Adrenal gland (tissue), 5 donors: Measurements from ENCODE around the gene TMEM250.

ENCODE experiments used
- POLR2A ChIP-seq, 2 donors: fragments of 450-650 bp; IDR thresholded peaks; one replicate each; pipeline ENCODE4 v1.6.1; 2017; ENCODE audit warnings: antibody characterized with exemption in 2 of 2, mild to moderate bottlenecking in 2 of 2, moderate library complexity in 1 of 2
- TF ChIP-seq, protein P1 (sequence below), 6 experiments: fragments of 450-650 bp in 4 of 6; fragments of 200-600 bp in 2 of 6; sonication (generic) in 1 of 6; IDR thresholded peaks; 1 replicate in 5 of 6; 2 replicates in 1 of 6; pipeline versions ENCODE4 v1.5.1 to v1.8.0; 2016 to 2021; ENCODE audit warnings: antibody characterized with exemption in 6 of 6, mild to moderate bottlenecking in 2 of 6, moderate library complexity in 1 of 6
- donor health status: DM: no; HTN: no; CAD: no.

DNA sequence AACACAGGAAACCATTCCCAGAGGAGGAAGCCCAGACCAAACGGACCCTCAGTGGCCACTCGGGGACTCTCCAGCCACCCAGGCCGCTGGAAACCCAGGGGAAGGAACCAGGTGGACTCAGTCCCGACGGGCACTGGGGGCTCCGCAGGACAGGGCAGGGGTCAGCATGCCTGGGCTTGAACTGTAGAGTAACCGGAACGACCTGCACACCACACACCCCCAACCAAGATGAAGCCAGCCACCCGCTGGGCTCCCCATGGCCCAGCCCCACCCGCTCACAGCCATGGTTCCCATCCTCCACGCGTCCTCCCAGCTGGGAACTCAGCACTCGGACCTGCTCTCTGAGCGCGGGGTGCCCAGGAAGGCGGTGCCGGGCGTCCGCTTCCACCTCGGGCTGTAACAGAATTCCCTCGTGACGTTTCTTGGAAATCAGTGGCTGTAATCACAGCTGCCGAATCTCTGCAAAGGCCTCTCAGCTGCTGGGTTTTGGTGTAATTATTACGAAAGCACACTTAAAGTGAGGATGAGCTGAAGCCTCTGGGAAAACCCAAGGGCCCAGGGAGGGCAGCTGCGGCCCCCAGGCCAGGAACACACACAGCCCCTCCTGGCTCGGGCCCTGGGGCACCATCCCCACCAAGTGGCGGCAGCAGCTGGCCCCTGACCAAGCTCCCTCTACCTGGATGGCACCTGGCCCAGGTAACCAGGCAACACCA is 37.4 kb downstream of the TMEM250 start:
- TF ChIP-seq, protein P1, sequence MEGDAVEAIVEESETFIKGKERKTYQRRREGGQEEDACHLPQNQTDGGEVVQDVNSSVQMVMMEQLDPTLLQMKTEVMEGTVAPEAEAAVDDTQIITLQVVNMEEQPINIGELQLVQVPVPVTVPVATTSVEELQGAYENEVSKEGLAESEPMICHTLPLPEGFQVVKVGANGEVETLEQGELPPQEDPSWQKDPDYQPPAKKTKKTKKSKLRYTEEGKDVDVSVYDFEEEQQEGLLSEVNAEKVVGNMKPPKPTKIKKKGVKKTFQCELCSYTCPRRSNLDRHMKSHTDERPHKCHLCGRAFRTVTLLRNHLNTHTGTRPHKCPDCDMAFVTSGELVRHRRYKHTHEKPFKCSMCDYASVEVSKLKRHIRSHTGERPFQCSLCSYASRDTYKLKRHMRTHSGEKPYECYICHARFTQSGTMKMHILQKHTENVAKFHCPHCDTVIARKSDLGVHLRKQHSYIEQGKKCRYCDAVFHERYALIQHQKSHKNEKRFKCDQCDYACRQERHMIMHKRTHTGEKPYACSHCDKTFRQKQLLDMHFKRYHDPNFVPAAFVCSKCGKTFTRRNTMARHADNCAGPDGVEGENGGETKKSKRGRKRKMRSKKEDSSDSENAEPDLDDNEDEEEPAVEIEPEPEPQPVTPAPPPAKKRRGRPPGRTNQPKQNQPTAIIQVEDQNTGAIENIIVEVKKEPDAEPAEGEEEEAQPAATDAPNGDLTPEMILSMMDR (IDR thresholded peaks at IDR 0.05), result no peak
- TF ChIP-seq POLR2A (IDR thresholded peaks at IDR 0.05), result no peak
